22Rv1 (cell line): ENCODE results near the gene JPT1.

Experiments used
- CTCF ChIP-seq: fragments of 450-650 bp; IDR thresholded peaks from 2 replicates; pipeline ENCODE4 v1.5.1; 2017; ENCODE audit warnings: mild to moderate bottlenecking
- ZFX ChIP-seq: fragments of 450-650 bp; IDR thresholded peaks from 2 replicates; pipeline ENCODE4 v1.6.1; 2017; ENCODE audit warnings: antibody characterized with exemption, borderline replicate concordance

- TF ChIP-seq CTCF (no peak), ZFX (no peak)
These were observed 25.4 kb downstream of the JPT1 start for GRCh38 chr17:75128694-75129505.
